NCI-H187 treated with DMSO at 0.1 percent for 48 hours (cell line): ENCODE results near the gene ABCC1.

Experiments
- DNase-seq: peaks from one replicate; lab custom pipeline; 2025; lab: John Stamatoyannopoulos, UW

The ABCC1 gene

GRCh38 chr16:15993946-15994665 lies 44.7 kb downstream of the ABCC1 start:
- DNase-seq, result no peak

GRCh38 chr16:15996432-15997109 lies 47.2 kb downstream of the ABCC1 start:
- no peak for DNase-seq

GRCh38 chr16:16000685-16001084 lies 51.3 kb downstream of the ABCC1 start:
- DNase-seq, result no peak

DNA sequence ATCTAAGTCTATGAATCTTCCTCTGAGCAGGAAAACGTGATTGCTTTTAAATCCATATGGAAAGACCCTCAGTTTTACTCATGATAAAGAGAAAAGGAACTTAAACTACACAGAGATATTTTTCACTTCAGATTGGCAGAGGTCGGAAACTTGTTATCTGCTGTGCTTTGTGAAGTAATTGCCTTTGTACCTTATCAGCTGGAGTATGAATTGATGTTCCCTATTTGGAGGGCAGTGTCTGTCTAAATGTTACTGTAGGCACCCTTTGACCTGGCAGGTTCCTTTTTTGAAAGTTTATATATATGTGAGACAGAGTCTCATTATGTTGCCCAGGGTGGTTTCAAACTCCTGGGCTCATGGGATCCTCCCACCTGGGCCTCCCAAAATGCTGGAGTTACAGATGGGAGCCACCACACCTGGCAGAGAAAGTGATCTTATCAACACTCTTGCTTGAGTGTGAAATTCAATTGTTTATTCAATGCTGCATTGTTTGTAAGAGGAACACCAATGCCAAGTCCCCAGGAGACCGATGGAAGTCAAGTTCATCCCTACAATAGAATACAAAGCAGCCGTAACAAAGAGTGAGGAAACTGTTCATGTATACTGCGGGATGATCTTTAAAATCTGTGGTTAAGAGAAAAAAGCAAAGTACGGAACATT lies 52.3 kb downstream of the ABCC1 start:
- no peak for DNase-seq

DNA sequence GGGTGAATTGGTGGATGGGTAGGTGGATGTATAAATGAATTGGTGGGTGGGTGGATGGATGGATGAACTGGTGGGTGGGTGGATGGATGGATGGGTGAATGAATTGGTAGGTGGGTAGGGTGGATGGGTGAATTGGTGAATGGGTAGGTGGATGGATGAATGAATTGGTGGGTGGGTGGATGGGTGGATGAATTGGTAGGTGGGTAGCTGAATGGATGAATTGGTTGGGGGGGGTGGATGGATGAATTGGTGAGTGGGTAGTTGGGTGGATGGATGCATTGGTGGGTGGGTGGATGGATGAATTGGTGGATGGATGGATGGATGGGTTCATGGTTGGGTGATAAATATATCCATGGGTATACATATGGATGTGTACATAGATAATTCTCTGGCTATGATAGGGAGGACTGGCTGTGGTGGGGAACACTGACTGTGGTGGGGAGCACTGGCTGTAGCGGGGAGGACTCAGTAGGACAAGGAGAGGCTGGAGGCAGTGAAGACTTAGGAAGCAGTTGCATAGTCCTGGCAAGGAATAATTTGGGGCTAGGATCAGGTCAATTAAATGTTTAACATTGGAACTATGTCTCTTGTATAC lies 54.4 kb downstream of the ABCC1 start:
- DNase-seq, result no peak

- no peak for DNase-seq
Observed at GRCh38 chr16:16004314-16004749, 54.9 kb downstream of the ABCC1 start.

GRCh38 chr16:16005721-16006120 lies 56.3 kb downstream of the ABCC1 start:
- no peak for DNase-seq

DNA sequence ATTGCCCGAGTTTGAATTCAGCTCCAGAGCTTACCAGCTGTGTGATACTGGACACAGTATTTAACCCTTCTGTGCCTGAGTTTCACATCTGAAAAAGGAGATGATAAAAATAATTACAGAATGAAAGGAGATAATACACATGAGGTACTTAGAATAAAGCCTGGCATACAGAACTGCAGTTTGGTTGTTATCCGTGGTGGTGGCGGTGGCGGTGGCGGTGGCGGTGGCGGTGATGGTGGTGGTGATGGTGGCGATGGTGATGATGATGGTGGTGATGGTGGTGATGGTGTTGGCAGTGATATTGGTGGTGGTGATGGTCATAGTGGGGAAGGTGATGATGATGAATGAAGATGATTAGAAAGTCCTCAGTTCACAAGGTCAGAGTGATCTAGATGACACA lies 57.2 kb downstream of the ABCC1 start:
- DNase-seq, result no peak

- DNase-seq, result no peak
Observed at GRCh38 chr16:16007743-16008111, 58.3 kb downstream of the ABCC1 start.

DNA sequence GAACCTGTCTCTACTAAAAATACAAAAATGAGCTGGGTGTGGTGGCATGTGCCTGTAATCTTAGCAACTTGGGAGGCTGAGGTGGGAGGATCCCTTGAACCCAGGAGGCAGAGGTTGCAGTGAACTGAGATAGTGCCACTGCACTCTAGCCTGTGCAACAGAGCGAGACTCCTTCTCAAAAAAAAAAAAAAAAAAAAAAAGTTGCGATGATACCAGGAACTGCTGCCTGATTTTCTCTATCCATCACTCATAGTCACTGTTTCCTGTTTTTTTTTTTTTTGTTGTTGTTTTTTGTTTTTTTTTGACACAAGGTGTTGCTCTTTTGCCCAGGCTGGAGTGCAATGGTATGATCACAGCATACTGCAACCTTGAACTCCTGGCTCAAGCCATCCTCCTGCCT lies 59.2 kb downstream of the ABCC1 start:
- no peak for DNase-seq

DNA sequence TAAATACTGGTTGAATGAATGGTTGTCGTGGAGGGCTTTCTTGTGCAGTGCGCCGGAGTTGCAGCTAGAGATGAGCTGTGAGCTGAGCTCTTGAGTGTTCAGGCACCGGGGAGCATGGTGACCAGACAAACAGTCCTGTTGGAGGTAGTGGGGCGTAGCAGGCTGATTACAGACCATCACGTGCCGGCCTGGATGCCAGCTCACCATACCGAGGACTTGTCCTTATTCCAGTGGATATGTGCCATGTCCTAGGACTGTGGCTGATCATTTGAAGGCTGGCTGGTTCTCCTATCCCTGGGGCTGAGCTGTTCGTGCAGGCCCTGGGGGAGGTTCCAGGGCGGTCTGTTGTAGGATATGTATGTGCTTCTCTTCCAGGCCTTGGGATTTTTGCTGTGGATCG lies 60.0 kb downstream of the ABCC1 start:
- DNase-seq, result no peak

GRCh38 chr16:16010194-16010593 lies 60.8 kb downstream of the ABCC1 start:
- DNase-seq, result no peak

GRCh38 chr16:16012144-16012543 lies 62.7 kb downstream of the ABCC1 start:
- DNase-seq, result no peak

DNA sequence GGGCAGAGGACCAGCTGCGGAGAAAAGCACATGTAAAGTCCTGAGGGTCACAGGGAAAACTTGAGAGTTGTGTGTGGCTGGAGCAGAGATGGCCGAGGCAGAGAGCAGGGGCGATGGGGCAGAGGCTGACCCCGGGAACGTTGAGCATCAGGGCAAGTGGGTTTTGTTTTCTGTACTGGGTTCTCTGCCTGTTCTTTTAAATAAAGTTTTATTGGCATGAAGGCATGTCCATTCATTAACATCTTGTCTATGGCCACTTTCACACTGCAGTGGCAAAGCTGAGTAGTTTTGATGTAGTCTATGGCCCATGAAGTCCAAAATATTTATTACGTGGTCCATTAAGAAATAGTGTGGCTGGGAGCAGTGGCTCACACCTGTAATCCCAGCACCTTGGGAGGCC lies 64.4 kb downstream of the ABCC1 start:
- DNase-seq, result no peak

DNA sequence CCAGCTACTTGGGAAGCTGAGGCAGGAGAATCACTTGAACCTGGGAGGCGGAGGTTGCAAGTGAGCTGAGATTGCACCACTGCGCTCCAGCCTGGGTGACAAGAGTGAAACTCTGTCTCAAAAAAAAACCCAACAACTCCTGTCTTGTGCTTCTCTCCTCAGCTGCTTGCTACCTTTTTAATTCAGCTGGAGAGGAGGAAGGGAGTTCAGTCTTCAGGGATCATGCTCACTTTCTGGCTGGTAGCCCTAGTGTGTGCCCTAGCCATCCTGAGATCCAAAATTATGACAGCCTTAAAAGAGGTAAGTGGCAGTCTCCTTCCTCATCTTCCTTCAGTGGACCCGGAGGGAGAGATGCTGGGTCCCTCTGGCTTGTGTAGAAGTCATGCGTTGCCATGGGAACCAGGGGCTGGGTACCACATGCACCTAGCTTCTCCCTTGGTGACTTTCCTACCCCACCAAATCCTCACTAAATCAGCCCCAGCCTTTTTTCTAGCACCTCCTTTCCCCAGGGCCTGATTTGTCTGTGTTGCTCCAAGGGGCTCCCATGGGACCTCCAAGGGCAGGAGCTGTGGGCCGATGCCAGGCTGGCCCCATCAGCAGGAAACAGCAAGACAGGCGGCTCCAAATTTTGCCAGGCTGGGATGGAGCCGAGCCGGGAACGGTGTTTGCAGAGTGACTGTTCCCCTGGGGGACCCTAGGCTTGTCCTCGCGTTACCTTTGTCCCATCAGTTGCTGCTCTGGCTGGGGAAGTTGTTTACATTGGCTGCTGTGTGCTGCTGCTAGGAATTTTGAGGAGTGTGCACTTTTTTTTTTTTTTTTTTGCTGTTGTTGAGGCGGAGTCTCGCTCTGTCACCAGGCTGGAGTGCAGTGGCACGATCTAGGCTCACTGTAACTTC lies 65.2 kb downstream of the ABCC1 start:
- no peak for DNase-seq

DNA sequence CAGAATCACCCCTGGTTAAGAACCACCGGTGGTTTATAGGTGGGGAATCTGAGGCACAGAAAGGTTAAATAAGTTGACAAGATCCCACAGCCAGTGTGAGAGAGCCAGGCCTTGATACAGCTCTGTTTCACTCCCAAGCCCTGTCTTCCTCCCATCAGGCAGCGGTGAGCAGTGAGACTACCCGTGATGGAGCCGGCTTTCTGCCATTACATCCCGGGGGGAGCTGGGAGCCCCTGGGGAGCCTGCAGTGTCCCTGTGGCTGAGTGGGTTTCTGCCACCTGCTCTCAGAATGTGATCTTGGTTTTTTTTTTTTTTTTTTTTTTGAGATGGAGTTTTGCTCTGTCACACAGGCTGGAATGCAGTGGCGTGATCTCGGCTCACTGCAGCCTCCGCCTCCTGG lies 66.4 kb downstream of the ABCC1 start:
- DNase-seq, result no peak

- DNase-seq, result no peak
Observed at GRCh38 chr16:16016388-16016964, 67.1 kb downstream of the ABCC1 start.

DNA sequence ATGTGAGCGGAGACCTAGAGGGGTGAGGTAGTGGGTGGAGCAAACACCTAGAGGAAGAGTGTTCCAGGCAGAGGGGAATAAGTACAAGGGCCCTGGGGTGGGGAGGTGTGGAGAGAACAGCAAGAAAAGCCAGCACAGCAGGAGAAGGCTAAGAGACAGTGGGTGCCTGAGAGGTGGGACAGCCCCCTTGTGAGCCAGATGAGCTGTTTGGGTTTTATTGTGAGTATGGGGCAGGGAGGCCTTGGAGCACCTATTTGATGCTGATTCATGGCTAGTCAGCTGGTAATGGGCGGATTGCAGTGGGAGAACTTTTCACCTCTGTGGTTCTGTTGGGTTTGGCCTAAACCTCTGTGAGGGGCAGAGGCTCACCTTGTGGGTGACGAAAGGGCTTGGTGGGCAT lies 68.4 kb downstream of the ABCC1 start:
- no peak for DNase-seq

GRCh38 chr16:16018705-16019104 lies 69.3 kb downstream of the ABCC1 start:
- no peak for DNase-seq

DNA sequence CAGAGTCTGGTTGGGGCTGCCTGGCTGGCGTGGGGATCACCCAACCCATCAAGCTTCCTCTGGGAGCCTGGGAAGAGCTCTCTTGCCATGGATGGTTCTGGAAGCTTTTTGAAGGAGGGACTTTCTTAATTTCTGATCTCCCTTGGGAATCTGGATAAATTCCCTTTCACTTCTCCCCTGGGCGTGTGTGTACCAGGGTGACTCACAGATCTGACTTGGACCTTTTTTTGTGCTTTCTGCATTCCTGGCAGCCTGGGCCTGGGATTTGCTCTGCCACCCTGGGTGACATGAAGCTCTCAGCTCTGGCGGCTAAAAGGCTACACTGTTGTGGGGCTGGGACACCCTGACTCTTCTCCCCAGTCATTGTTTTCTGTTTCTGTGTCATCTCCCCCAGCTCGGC lies 70.1 kb downstream of the ABCC1 start:
- no peak for DNase-seq

- DNase-seq, result no peak
Observed at GRCh38 chr16:16020291-16020690, 70.9 kb downstream of the ABCC1 start.

GRCh38 chr16:16021020-16021419 lies 71.6 kb downstream of the ABCC1 start:
- no peak for DNase-seq
